T-helper 2 cell (primary cell): Measurements from ENCODE around the gene ZNF785.
"Not testable (repeated sequence)": the region's sequence is repeated elsewhere in the genome, so short reads cannot be mapped to it uniquely, and the experiment has no call there.

Experiments used
- DNase-seq, 5 experiments: peaks; one replicate each; pipeline versions ENCODE4 v3.0.0 to v3.0.0-alpha.2; 2012 to 2022
- total RNA-seq, 2 donors: gene quantifications; one replicate each; lab custom pipeline; 2026; lab: John Stamatoyannopoulos, UW

The ZNF785 gene
- total RNA-seq: 5.9 to 14.7 reads per million in 2 donors

DNA sequence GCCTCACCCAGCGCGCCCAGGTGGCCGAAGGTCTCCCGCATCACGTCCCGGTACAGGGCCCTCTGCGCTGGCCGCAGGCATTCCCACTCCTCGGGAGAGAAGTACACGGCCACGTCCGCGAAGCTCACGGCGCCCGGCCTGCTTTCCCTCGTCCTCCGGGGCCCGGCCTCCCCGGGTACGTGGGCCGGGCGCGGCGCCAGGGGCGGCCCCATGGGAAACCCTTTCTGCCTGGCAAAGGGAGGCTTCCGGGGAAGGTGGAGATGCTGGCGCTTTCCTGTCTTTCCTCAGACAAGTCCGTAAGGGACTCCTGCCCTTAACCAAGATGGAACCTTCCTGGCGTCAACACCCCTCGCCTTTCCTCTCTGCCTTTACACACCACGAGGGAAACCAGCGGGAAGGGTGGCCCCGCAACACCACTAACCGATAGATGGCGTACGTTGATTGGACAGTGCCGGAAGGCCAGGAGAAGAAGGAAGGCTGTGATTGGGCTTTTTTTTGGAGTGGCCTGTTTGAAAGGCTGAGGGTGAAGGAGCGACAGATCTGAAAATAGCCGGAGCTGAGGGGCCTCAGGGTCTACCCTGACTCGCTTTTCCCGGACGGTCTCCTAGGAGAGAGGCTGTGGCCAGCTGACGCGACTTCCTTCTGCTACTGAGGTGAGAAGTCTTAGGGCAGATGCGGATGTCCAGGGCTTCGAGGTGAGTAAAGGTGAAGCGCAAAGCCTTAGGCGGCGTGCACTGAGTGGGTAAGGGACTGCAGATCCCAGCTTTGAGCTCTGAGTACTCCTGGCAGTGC, at the start of gene ZNF785:
ZNF785 (minus strand) TSS at position 298 of the 792 bp plus-strand sequence; CDS start at position 212, 86 bp downstream.
- DNase-seq: peak; percentile 65 to 97 (median 90)

DNA sequence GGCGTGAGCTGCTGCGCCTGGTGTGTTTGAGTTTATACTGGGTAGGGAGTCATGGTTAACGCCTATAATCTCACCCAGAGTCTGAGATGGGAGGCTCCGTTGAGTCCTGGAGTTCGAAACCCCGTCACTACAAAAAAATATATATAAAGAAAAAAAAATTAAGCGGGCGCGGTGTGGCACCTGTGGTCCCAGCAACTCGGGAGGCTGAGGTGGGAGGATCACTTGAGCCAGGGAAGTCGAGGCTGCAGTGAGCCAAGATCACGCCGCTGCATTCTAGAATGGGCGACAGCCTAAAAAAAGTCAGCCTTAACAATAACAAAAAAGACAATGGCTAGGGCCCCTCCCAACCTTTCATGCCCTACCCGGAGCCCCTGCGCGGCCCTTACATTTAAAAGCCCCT, 48.0 kb upstream of the ZNF785 start:
- DNase-seq: no peak

DNA sequence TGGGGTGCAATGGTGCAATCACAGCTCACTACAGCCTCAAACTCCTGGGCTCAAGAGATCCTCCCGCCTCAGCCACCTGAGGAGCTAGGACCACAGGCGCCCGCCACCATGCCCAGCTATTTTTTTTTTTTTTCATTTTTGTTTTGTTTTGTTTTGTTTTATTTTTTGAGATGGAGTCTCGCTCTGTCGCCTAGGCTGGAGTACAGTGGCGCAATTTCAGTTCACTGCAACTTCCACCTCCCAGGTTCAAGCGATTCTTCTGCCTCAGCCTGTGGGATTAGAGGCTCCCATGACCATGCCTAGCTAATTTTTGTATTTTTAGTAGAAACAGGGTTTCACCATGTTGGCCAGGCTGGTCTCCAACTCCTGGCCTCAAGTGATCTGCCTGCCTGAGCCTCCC, 47.0 kb upstream of the ZNF785 start:
- not testable (repeated sequence) for DNase-seq

DNA sequence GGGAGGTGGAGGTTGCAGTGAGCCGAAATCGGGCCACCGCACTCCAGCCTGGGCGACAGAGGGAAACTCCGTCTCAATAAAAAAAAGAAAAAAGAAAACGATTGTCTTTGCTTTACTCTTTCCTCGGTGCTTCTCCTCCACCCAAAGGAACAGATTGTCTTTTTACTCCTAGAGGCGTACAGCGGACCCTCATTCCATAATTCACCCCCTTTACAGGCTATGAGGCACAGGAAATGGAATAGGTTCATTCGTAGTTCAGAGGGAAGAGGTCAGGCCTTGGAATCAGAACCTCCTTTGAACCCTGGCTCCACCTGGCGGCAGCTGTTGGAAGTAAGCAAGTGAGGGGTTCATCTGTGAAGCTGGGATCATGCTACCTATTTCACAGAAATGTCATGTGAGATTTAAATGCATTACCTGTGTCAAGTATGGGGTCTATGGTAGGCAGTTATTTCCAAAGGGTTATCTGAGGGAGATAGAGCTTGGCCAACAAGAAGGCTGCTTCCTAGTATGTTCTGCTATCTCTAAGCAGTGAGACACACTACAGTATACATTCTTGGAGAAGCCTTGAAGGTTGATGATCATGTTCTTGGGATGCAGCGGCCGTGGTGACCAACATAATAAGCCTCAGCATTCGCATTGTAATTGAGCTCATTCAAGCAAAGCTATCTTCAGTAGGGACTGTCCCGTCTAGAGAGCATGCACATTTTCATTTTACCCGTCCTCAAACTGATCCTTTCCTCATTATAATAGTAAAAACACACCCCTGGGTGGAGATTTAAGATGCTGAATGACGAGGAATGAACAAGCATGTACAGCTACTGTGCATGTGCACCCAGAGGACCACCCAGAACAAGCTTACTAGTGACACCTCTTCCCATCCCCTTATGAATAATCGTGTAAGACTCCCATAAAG, 43.4 kb upstream of the ZNF785 start:
- peak; percentile 59 to 88 (median 78) for DNase-seq

DNA sequence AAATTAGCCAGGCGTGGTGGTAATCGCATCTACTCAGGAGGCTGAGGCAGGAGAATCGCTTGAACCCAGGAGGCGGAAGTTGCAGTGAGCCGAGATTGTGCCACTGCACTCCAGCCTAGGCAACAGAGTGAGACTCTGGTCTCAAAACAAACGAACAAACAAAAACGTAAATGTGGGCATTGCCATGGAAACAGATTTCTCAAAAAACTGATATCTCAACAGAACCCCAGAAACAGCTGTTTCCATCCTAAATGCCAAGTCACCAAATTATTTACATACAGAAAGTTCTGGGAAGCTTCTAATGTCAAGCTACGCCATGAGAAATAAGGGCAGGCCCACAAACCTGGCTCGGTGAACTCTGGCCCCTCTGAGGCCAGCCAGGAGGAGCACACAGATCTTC, 40.7 kb upstream of the ZNF785 start:
- no peak for DNase-seq

DNA sequence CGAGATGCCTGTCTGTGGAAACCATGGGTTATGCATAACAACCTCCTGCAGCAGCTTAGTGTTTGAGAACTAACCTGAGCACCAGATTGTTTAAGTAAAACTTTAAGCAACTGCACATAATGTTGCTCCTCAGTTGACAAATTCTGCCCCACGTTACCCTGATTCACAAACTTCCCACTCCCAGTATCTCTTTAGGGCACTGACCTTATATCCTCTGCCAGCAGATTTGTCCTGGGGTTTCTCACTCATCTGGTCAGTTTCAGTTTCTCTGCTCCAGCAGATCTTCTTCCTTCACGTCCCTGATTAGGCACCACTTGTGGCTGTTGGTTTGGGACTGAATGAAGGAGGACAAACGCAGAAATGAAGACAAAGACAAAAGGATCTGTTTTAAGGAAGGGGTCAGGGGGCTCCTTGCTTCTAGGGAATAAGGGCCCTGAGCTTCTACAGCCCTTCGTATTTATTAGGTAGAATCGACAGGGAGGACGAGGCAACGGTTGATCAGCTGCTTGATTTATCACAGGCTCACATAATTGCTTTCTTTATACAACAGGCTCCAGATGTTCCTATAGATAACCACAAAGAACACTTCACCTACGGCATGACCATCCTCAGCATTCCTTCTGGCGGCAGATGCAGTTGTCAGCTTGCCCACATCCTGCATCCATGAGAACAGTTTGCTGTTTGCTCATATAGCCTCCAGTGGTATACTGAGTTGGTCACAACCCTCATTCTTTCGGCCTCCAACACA, 38.2 kb upstream of the ZNF785 start:
- no peak for DNase-seq

DNA sequence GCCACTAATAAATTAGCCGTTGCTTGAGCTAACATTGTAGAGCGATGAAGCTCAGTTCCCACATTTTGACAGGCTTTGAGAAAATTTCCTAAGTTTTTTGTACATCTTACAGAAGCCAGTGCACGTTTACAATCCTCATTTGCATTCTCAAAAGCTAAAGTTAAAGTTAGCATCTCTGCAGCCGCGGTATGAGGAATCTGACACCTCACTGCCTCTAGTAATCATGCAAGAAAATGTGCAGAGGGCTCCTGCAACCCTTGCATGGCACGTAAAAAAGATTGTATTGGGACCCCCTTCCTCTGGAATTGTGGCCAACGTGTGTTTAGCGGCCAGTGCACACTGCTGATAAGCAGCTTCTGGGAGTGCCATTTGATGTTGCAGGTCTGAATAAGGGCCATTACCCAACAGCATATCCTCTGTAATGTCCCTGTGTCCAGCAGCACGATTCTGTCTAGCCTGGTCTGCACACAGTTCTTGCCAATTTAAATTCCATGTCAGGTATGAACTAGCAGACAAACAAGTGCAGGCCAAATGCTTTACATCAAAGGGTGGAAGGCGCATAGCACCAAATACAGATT, 37.0 kb upstream of the ZNF785 start:
- no peak for DNase-seq

DNA sequence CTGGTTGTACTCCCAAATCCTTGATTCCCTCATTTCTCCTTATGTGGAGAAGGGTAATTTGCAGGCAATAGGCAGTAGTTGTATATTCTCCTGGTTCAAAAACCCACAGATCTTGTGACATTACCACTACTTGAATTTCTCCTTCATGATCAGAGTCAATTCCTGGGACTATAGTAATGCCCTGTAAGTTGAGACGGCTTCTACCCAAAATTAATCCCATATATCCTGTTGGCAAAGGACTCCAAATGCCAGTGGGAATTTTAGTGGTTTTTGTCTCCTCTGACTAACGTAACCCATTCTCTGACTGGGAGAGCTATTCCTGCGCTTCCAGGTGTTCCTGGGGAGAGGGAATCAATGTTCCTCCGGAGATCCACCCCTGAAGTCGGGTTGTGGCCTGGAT, 36.3 kb upstream of the ZNF785 start:
- no peak for DNase-seq

DNA sequence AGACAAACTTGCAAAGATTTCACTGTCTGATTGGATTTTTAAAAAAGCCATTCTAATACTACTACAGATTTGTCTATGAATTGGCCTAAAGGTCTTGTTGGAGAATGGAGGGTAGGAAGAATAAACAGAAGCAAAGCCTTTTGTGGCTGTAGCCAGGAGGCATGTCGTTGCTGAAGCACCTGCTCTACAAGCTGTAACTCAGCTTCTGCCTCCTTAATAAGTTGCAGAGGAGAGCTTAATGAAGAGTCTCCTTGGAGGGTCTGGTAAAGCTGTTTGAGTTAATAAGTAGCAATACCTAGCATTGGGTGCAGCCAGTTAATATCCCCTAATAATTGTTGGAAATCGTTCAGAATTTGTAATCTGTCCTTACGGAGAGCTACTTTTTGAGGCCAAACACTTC, 34.7 kb upstream of the ZNF785 start:
- no peak for DNase-seq

DNA sequence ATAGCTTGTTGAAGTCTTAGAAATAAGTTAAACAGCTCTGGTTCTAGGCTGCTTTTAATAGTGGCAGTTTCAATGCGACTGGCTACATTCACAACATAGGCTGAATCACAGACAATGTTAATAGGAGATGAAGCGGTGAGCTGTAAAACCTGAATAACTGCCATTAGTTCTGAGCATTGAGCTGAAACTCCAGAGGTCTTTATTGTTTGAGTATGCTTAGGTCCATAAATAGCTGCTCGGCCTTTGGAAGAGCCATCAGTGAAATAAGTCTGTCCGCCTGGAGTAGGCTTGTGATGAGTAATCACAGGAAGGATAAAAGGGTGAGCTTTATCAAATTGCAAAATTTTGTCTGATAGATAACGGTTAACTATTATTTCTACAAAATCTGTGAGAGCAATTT, 34.1 kb upstream of the ZNF785 start:
- DNase-seq: no peak

DNA sequence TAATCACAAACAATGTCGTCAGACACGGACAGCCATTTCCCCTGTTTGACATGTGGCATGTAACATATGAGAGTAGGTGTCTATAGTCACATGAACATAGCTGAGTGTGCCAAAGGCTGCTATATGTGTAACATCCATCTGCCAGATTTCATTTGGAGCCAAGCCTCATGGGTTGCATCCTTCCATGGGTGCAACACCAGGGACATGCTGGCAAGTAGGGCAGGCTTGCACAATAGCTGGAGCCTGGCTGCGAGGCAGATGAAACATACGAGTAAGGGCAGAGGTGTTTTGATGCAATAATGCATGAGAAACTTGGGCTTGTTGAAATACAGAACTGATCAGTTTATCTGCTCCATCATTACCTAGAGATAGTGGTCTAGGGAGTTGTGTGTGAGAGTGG, 33.7 kb upstream of the ZNF785 start:
- DNase-seq: no peak

DNA sequence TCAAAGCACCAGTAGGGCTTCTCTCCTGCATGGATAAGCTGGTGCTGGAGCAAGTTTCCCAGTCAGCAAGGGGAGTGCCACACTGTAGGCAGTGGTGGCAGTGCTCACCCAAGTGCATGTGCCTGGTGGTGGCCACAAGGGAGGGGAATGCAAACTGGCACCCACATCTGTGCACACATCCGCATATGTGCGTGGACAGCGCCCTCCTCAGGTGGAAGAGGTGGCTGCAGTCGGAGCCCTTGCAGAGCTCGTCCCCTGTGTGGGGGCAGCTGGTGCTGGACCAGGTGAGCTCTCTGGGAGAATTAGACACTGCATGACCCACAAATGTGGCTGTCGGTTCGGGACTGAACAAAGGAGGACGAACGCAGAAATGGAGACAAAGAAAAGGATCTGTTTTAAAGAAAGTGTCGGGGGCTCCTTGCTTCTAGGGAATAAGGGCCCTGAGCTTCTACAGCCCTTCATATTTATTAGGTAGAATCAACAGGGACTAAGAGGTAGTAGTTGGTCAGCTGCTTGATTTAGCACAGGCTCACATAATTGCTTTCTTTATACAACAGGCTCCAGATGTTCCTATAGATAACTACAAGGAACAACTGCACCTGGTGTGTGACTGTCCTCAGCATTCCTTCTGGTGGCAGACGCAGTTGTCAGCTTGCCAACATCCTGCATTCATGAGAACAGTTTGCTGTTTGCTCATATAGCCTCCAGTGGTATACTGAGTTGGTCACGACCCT, 30.0 kb upstream of the ZNF785 start:
- peak; percentile 33 to 88 (median 62) for DNase-seq

DNA sequence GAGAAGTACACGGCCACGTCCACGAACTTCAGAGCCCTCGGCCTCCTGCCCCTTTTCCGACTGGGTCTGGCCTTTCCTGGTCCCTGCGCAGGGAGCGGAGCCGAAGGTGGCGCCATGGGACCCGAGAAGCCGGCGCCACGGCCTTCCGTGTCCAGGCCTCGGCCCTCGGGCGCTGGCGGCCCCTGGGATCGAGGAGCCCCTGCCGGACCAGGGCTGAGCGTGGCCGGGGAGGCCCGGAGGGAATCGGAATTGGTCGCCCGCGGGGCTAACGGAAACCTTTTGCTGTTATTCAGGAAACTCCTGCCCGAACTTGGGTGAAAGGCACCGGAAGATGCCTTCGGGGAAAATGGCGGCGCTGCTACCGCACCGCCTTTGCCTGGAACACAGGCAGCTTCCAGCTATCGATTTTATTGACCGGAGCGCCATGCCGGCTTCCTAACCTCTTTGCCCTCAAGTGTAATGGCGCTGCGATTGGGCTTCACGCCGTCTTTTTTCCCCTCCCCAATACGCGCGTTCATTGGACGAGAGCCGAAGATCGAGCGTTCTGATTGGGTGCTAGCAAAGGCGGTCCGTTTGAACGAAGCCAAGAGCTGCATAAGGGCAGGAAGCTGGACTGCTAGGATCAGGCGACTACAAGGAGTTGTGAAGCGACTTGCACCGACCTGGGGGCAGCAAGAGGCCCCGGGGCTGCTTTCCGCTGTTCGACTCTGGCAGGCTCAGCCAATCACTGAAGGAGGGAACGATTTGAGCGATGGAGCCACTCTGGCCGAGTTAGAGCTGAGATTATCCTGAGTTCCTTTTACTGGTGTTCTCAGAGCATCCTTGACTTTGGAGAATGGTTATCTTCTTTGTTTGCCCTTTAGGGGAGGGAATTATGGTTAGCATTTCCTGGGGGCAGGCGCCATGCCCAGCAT, 24.7 kb upstream of the ZNF785 start, which contains the start of gene ZNF689:
ZNF689 (minus strand) TSS at position 464 of the 914 bp plus-strand sequence; CDS start at position 116, 348 bp downstream.
- peak; percentile 76 to 96 (median 91) for DNase-seq

DNA sequence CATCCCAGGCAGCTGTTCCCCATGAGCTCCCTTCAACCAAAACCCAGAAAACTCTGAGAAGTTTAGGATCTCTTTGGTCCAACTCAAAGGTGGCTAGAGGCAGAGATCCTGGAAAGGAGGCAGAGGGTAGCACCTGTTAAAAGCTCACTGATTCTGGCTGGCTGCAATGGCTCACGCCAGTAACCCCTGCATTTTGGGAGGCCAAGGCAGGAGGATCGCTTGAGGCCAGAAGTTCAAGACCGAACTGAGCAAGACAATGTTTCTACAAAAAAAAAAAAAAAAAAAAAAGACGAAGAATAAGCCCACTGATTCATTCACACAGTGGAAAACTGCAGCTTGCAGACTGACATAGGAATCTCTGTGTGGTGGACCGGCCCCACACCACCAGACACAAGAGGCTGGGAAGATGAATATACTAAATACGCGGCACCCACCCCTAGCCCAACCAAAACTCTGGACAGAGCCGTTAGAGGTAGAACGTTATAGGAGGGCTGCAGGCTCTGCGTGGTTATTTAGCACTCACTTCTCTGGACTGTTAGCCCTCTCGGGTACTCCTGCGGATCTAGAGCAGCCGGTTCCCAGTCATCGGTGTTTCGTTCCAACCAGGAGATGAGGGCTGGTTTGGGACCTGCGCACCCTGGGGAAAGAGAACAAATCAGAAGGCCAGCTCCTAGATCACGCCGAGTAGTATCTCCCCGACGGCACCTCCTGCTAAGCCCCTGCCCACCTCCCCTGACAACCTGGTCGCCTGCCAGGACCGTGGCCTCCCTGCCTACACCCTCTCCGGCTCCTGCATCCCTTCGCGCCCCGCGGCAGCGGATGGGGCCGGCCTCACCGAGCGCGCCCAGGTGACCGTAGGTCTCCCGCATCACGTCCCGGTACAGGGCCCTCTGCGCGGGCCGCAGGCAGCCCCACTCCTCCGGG, 23.8 kb upstream of the ZNF785 start:
- peak in 3 of 5 experiments; percentile 14 to 57 (median 15) for DNase-seq

DNA sequence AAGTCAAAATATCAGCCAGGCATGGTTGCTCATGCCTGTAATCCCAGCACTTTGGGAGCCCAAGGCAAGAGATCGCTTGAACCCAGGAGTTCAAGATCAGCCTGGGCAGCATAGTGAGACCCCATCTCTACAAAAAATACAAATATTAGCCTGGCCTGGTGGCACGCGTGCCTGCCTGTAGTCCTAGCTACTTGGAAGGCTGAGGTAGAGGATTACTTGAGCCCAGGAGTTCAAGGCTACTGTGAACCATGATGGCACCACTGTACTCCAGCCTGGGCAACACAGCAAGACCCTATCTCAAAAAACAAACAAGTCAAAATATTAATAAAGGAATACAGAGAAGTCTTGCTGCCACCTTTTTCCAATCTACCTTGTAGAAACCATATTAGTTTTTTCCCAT, 20.5 kb upstream of the ZNF785 start:
- no peak for DNase-seq

DNA sequence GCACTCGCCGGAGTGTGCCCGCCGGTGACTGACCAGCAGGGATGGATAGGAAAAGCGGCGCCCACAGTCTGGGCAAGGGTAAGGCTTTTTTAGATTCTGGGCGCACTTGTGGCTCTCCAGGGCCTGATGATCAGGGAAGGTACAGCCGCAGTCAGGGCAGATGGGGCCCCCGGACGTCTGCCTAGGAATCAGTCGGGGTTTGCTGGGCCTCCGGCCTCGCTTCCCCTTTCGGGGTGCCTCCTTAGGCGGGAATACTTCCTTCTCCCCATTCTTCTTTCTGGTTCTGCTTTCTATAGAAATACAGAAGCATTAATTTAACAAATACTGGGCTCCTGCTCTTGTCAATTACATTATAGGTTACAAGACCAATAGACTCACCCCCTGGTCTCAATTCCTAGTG, 19.7 kb upstream of the ZNF785 start:
- no peak for DNase-seq

DNA sequence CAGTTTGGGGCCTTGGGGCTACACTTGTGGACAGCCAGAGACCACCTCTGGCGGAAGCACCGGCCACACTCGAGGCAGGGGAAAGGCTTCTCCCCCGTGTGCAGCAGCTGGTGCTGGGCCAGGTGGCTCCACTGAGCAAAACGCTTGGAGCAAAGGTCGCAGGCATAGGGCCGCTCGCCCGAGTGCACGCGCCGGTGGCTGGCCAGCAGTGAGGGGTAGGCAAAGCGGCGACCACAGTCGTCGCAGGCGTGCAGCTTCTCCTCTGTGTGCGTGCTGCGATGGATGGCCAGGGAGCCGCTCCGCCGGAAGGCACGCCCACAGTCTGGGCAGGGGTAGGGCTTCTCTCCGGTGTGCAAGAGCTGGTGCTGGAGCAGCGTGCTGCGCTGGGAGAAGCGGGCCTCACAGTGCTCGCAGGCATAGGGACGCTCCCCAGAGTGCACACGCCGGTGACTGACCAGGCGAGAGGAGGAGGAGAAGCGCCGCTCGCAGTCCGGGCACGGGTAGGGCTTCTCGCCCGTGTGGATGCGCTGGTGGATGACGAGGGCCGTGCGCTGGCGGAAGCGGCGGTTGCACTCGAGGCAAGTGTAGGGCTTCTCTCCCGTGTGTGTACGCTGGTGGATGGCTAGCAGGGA, 18.9 kb upstream of the ZNF785 start:
- no peak for DNase-seq

DNA sequence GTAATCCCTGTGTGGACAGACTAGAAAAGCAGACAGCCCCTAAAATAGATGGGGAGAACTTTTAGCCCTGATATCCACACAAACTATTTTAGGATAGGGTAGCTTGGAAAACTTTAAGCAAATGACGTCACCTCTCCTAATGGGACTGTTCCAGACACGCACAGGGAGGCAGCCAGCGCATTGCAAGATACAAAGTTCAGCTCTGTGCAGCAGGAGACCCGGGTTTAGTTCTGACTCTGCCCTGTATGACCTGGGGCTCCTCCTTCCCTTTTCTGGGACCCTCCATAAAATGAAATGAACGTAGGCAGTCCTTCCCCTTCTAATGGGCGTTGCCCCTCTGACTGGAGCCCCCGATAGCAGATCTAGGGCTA, 18.4 kb upstream of the ZNF785 start:
- no peak for DNase-seq
